ENCODE results near the gene PLA2G2C. TPM values are rescaled to one million over a fixed set of nuclear protein-coding genes. Genes with fewer than 3 reads are reported as not detected.
A peak's percentile ranks its signal among the peaks of the same experiment; 100 is the strongest.

Gene PLA2G2C
- total RNA-seq, 2 experiments from 2014 or later, result not detected

GRCh38 chr1:20154301-20154831 lies 32.0 kb downstream of the PLA2G2C start:
- Mint-ChIP-seq H3K27ac (peak overlapping the region; percentile 44), H3K4me3 (no peak overlapping the region), H3K4me1 (peaks cover 21% of the 10 kb centered on the region), H3K9me3 (peaks cover 7% of the 10 kb centered on the region), H3K36me3 (ENCODE audit: low read depth) (no peaks in the 10 kb centered on the region), H3K27me3 (no peaks in the 10 kb centered on the region)
- ChIA-PET POLR2A (no interaction called here), CTCF (interaction anchor here (0.7 to 2.9 kb wide), 3 partner anchors 11 to 316 kb away, joined by 3 to 13 read pairs (median 4); no protein-coding TSS in a partner anchor)
- DNase-seq, result no peak

- CTCF ChIA-PET, result interaction anchor here (0.6 to 3.0 kb wide), 7 partner anchors 10 to 234 kb away, joined by 3 to 22 read pairs (median 3); no protein-coding TSS in a partner anchor
Observed at GRCh38 chr1:20153000-20153418, 33.3 kb downstream of the PLA2G2C start.

GRCh38 chr1:20152599-20152930 lies 33.8 kb downstream of the PLA2G2C start:
- Mint-ChIP-seq H3K9me3 (no peaks in the 10 kb centered on the region), H3K36me3 (ENCODE audit: low read depth) (no peaks in the 10 kb centered on the region), H3K4me3 (peak overlapping the region; percentile 62), H3K27me3 (no peaks in the 10 kb centered on the region), H3K4me1 (peaks cover 21% of the 10 kb centered on the region), H3K27ac (peak overlapping the region; percentile 48)
- CTCF ChIA-PET, result interaction anchor here (0.6 to 3.0 kb wide), 7 partner anchors 10 to 234 kb away, joined by 3 to 22 read pairs (median 3); no protein-coding TSS in a partner anchor
- no peak for DNase-seq
- POLR2A ChIA-PET, result interaction anchor here (0.6 kb wide), 1 partner anchor 30 kb away, joined by 3 read pairs; no protein-coding TSS in a partner anchor

More at GRCh38 chr1:20153000-20153418, 33.3 kb downstream of the PLA2G2C start:
- POLR2A ChIA-PET, result no interaction called here
- H3K4me1 Mint-ChIP-seq, result peaks cover 21% of the 10 kb centered on the region
- H3K27me3 Mint-ChIP-seq, result no peaks in the 10 kb centered on the region
- no peaks in the 10 kb centered on the region for H3K9me3 Mint-ChIP-seq
- H3K36me3 Mint-ChIP-seq (ENCODE audit: low read depth), result no peaks in the 10 kb centered on the region
- no peak for DNase-seq
- H3K4me3 Mint-ChIP-seq, result no peak overlapping the region
- H3K27ac Mint-ChIP-seq, result no peak overlapping the region

- H3K36me3 Mint-ChIP-seq (ENCODE audit: low read depth), result no peaks in the 10 kb centered on the region
- H3K4me1 Mint-ChIP-seq, result peaks cover 21% of the 10 kb centered on the region
- peak overlapping the region; percentile 48 for H3K27ac Mint-ChIP-seq
- H3K4me3 Mint-ChIP-seq, result peak overlapping the region; percentile 62
- no peaks in the 10 kb centered on the region for H3K9me3 Mint-ChIP-seq
- ChIA-PET POLR2A (interaction anchor here (0.6 kb wide), 1 partner anchor 31 kb away, joined by 3 read pairs; no protein-coding TSS in a partner anchor), CTCF (interaction anchor here (0.6 to 3.0 kb wide), 13 partner anchors 11 to 1513 kb away, joined by 3 to 22 read pairs (median 4); partner anchors contain the start of gene OTUD3)
- peak; percentile 83 for DNase-seq
- H3K27me3 Mint-ChIP-seq, result no peaks in the 10 kb centered on the region
Observed at GRCh38 chr1:20151906-20152598, 34.3 kb downstream of the PLA2G2C start.

GRCh38 chr1:20150969-20151368 lies 35.3 kb downstream of the PLA2G2C start:
- no peaks in the 10 kb centered on the region for H3K36me3 Mint-ChIP-seq (ENCODE audit: low read depth)
- H3K27me3 Mint-ChIP-seq, result no peaks in the 10 kb centered on the region
- peaks cover 21% of the 10 kb centered on the region for H3K4me1 Mint-ChIP-seq
- H3K27ac Mint-ChIP-seq, result no peak overlapping the region
- ChIA-PET POLR2A (no interaction called here), CTCF (interaction anchor here (1.0 to 3.0 kb wide), 4 partner anchors 12 to 229 kb away, joined by 3 to 22 read pairs (median 4); no protein-coding TSS in a partner anchor)
- H3K9me3 Mint-ChIP-seq, result no peaks in the 10 kb centered on the region
- no peak for DNase-seq
- H3K4me3 Mint-ChIP-seq, result no peak overlapping the region

GRCh38 chr1:20150326-20150705 lies 36.0 kb downstream of the PLA2G2C start:
- Mint-ChIP-seq H3K4me1 (peaks cover 21% of the 10 kb centered on the region), H3K9me3 (no peaks in the 10 kb centered on the region), H3K4me3 (no peak overlapping the region), H3K36me3 (ENCODE audit: low read depth) (no peaks in the 10 kb centered on the region), H3K27ac (no peak overlapping the region), H3K27me3 (no peaks in the 10 kb centered on the region)
- DNase-seq, result no peak
- CTCF ChIA-PET, result interaction anchor here (1.5 kb wide), 1 partner anchor 225 kb away, joined by 4 read pairs; no protein-coding TSS in a partner anchor
- POLR2A ChIA-PET, result no interaction called here

- CTCF ChIA-PET, result interaction anchor here (1.3 kb wide), 1 partner anchor 267 kb away, joined by 3 read pairs; the partner anchor contains the start of gene OTUD3
- POLR2A ChIA-PET, result no interaction called here
- no peak overlapping the region for H3K4me3 Mint-ChIP-seq
- H3K36me3 Mint-ChIP-seq (ENCODE audit: low read depth), result no peaks in the 10 kb centered on the region
- H3K27ac Mint-ChIP-seq, result no peak overlapping the region
- H3K4me1 Mint-ChIP-seq, result peaks cover 19% of the 10 kb centered on the region
- H3K27me3 Mint-ChIP-seq, result no peaks in the 10 kb centered on the region
- H3K9me3 Mint-ChIP-seq, result no peaks in the 10 kb centered on the region
- DNase-seq, result no peak
Observed at GRCh38 chr1:20149601-20150325, 36.6 kb downstream of the PLA2G2C start.

GRCh38 chr1:20148571-20149500 lies 37.5 kb downstream of the PLA2G2C start:
- H3K27ac Mint-ChIP-seq, result no peak overlapping the region
- no peak for DNase-seq
- no peaks in the 10 kb centered on the region for H3K9me3 Mint-ChIP-seq
- POLR2A ChIA-PET, result no interaction called here
- CTCF ChIA-PET, result interaction anchor here (1.2 to 1.3 kb wide), 2 partner anchors 174 to 267 kb away, joined by 3 read pairs; partner anchors contain the start of gene OTUD3
- no peaks in the 10 kb centered on the region for H3K36me3 Mint-ChIP-seq (ENCODE audit: low read depth)
- no peaks in the 10 kb centered on the region for H3K27me3 Mint-ChIP-seq
- no peak overlapping the region for H3K4me3 Mint-ChIP-seq
- H3K4me1 Mint-ChIP-seq, result peaks cover 10% of the 10 kb centered on the region

GRCh38 chr1:20147846-20148570 lies 38.3 kb downstream of the PLA2G2C start:
- no peak overlapping the region for H3K27ac Mint-ChIP-seq
- H3K4me1 Mint-ChIP-seq, result peaks cover 8% of the 10 kb centered on the region
- ChIA-PET CTCF (interaction anchor here (1.2 kb wide), 1 partner anchor 173 kb away, joined by 3 read pairs; no protein-coding TSS in a partner anchor), POLR2A (no interaction called here)
- no peak overlapping the region for H3K4me3 Mint-ChIP-seq
- no peak for DNase-seq
- no peaks in the 10 kb centered on the region for H3K9me3 Mint-ChIP-seq
- H3K27me3 Mint-ChIP-seq, result no peaks in the 10 kb centered on the region
- no peaks in the 10 kb centered on the region for H3K36me3 Mint-ChIP-seq (ENCODE audit: low read depth)

- Mint-ChIP-seq H3K27me3 (no peaks in the 10 kb centered on the region), H3K27ac (no peak overlapping the region), H3K4me1 (no peaks in the 10 kb centered on the region), H3K9me3 (no peaks in the 10 kb centered on the region), H3K36me3 (ENCODE audit: low read depth) (no peaks in the 10 kb centered on the region), H3K4me3 (no peak overlapping the region)
- ChIA-PET POLR2A (no interaction called here), CTCF (no interaction called here)
- DNase-seq, result no peak
Observed at GRCh38 chr1:20143734-20144565, 42.4 kb downstream of the PLA2G2C start.

- no peaks in the 10 kb centered on the region for H3K9me3 Mint-ChIP-seq
- H3K4me3 Mint-ChIP-seq, result no peak overlapping the region
- ChIA-PET POLR2A (no interaction called here), CTCF (no interaction called here)
- no peak overlapping the region for H3K27ac Mint-ChIP-seq
- H3K36me3 Mint-ChIP-seq (ENCODE audit: low read depth), result no peaks in the 10 kb centered on the region
- DNase-seq, result no peak
- H3K4me1 Mint-ChIP-seq, result no peaks in the 10 kb centered on the region
- no peaks in the 10 kb centered on the region for H3K27me3 Mint-ChIP-seq
Observed at GRCh38 chr1:20143318-20143717, 43.0 kb downstream of the PLA2G2C start.
